SK-N-MC (cell line): ENCODE data around the gene GRIN3A.

Experiments used
- EZH2 ChIP-seq: fragments of 200-600 bp; sonication (generic); IDR thresholded peaks from one replicate; pipeline ENCODE4 v1.6.1; 2017; ENCODE audit warnings: antibody characterized with exemption
- POLR2AphosphoS5 ChIP-seq: IDR thresholded peaks from 2 replicates; pipeline ENCODE4 v1.6.1; 2012; ENCODE audit warnings: mild to moderate bottlenecking, low read depth, low read length, borderline replicate concordance

- TF ChIP-seq EZH2 (no peak), POLR2AphosphoS5 (no peak)
These were observed 214.1 kb downstream of the GRIN3A start for GRCh38 chr9:101524371-101524770.
